NB4 (cell line): Measurements from ENCODE around the gene TTPAL.

Experiments
- DNase-seq: peaks from one replicate; pipeline ENCODE4 v3.0.0; 2010; ENCODE audit warnings: low read depth
- H3K4me3 ChIP-seq: one replicate; pipeline ENCODE4 v1.5.1; 2011; ENCODE audit warnings: mild to moderate bottlenecking, low read depth, low read length, moderate library complexity
- CTCF ChIP-seq: IDR thresholded peaks from one replicate; pipeline ENCODE4 v1.5.1; 2012; ENCODE audit warnings: low read depth, low read length
- MAX ChIP-seq: IDR thresholded peaks from 2 replicates; pipeline ENCODE4 v1.6.1; 2011; ENCODE audit warnings: low read depth, low read length
- MYC ChIP-seq: IDR thresholded peaks from 2 replicates; pipeline ENCODE4 v1.6.1; 2011; ENCODE audit warnings: low read depth, low read length
- POLR2A ChIP-seq: IDR thresholded peaks from 2 replicates; pipeline ENCODE4 v1.6.1; 2011; ENCODE audit warnings: mild to moderate bottlenecking; ENCODE audit not compliant: insufficient read length; ENCODE audit errors: extremely low read depth

The TTPAL gene

GRCh38 chr20:44448753-44449546 lies 26.7 kb upstream of the TTPAL start:
- peak; percentile 65 for DNase-seq
- TF ChIP-seq MAX (no peak), CTCF (peak; percentile 77), POLR2A (no peak)
- H3K4me3 ChIP-seq, result no peak overlapping the region

GRCh38 chr20:44449864-44450263 lies 25.8 kb upstream of the TTPAL start:
- no peak for DNase-seq
- TF ChIP-seq MAX (no peak), CTCF (no peak), POLR2A (no peak), MYC (no peak)
- no peak overlapping the region for H3K4me3 ChIP-seq

GRCh38 chr20:44450281-44450889 lies 25.3 kb upstream of the TTPAL start:
- TF ChIP-seq POLR2A (no peak), MYC (no peak), CTCF (no peak), MAX (no peak)
- DNase-seq, result no peak
- no peak overlapping the region for H3K4me3 ChIP-seq

GRCh38 chr20:44450903-44451450 lies 24.7 kb upstream of the TTPAL start:
- no peak overlapping the region for H3K4me3 ChIP-seq
- no peak for DNase-seq
- no peak for TF ChIP-seq MAX
- TF ChIP-seq CTCF, result no peak
- no peak for TF ChIP-seq POLR2A
- TF ChIP-seq MYC, result no peak

GRCh38 chr20:44454306-44454963 lies 21.2 kb upstream of the TTPAL start:
- no peak for DNase-seq
- H3K4me3 ChIP-seq, result no peak overlapping the region

More at GRCh38 chr20:44454306-44454963, 21.2 kb upstream of the TTPAL start:
- TF ChIP-seq MYC (no peak), POLR2A (no peak), CTCF (no peak), MAX (no peak)
